PC-9 (cell line): ENCODE measurements around the gene PRF1.
"Not testable (repeated sequence)": the region's sequence is repeated elsewhere in the genome, so short reads cannot be mapped to it uniquely, and the experiment has no call there.

Source experiments
- CTCF ChIP-seq: fragments of 200-600 bp; sonication (generic); conservative IDR thresholded peaks from 2 replicates; pipeline ENCODE4 v1.6.1; 2017; ENCODE audit warnings: mixed run types, antibody characterized with exemption, mild to moderate bottlenecking, moderate library complexity
- EZH2 ChIP-seq: fragments of 200-600 bp; sonication (generic); IDR thresholded peaks from 2 replicates; pipeline ENCODE4 v1.8.0; 2017; ENCODE audit warnings: antibody characterized with exemption, low read depth

- not testable (repeated sequence) for TF ChIP-seq CTCF, EZH2
Measured at GRCh38 chr10:70643272-70643671, 40.7 kb upstream of the PRF1 start.
